ENCODE measurements around the gene PPP2R5A.

PPP2R5A gene

DNA sequence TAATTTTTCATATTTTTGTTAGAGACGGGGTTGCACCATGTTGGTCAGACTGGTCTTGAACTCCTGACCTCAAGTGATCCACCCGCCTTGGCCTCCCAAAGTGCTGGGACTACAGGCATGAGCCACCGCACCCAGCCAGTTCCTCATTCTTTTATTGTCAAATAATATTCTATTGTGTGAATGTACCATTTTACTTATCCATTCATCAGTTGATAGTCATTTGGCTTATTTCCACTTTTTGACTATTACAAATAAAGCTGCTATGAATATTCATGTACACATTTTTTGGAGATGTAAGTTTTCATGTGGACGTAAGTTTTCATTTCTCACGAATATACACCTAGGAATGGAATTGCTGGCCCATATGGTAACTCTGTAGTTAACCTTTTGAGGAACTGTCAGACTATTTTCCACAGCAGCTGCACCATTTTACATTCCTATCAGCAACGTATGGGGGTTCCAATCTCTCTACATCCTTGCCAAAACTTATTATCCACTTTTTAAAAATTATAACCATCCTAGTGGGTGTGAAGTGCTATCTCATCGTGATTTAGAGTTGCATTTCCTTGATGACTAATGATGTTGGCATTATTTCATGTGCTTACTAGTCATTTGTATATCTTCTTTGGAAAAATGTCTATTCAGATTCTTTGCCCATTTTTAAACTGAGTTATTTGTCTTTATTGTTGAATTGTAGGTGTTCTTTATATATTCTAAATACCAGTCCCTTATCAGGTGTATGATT, 116.8 kb downstream of the PPP2R5A start:
- FAIRE-seq = no peak
- DNase-seq (ENCODE audit: insufficient read length, low spot score) = no peak

DNA sequence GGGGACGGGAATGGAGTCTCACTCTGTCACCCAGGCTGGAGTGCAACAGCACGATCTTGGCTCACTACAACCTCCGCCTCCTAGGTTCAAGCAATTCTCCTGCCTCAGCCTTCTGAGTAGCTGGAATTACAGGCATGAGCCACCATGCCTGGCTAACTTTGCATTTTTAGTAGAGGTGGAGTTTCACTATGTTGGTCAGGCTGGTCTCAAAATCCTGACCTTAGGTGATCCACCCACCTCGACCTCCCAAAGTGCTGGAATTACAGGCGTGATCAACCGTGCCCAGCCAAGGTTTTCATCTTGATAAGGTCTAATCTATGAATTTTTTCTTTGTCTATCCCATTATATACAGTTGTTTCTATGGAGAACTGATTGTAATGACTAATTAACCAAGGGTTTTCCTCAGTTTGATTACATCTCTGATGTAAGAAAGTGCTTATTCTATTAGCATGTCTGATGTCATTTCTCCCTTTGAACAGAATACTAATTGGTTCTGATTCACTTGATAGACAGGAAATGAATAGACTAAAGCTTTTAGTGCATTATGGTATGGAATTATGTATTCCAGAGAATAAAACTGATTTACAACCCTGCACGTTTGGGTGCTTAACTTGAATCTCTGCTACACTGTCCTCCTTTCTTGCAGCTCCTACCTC, 117.6 kb downstream of the PPP2R5A start:
- no peak for FAIRE-seq

DNA sequence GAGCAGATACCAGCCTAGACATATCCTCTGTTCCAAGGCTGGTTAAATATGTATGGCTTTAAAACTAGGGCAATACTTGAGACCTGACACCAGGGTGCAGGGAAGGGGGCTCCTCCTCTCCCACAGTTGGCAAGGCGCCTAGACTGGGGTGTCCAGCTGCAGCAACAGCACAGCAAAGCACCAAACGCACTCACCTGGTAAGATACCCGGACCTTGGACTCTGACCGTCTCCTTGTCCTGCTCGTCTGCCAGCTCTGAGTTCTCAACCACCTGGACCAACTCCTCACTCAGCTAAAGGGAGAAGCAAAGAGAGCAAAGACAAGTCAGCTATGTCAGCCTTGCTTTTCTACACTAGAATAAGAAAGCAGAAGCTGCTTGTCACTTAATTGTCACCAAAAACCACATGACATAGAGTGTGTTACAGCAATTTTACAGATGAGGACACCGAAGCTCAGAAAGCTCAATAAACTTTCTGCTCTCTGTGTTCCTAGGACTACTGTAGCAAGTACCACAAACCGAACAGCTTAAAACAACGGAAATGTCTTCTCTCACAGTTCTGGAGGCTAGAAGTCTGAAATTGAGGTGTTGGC, 125.1 kb downstream of the PPP2R5A start:
- no peak for FAIRE-seq
- DNase-seq (ENCODE audit: insufficient read length, low spot score) = no peak

More for the DNA sequence above, 117.6 kb downstream of the PPP2R5A start:
- DNase-seq (ENCODE audit: insufficient read length, low spot score) = no peak
